WTC11 (cell line): Measurements from ENCODE around the gene SORCS1. TPM values are rescaled to one million over a fixed set of nuclear protein-coding genes. Genes with fewer than 3 reads are reported as not detected.

ENCODE experiments used
- ATAC-seq: fragments of 200-7000 bp; cut with Tn5 transposase; 2 replicates; pipeline ENCODE4 v1.10.0; 2021; ENCODE audit warnings: mild to moderate bottlenecking, moderate library complexity
- CTCF ChIA-PET: fragments of 300-600 bp; sonication (Branson Sonifier 250); formaldehyde crosslinking; loops from one replicate; lab custom pipeline; 2021; ENCODE audit warnings: antibody characterized with exemption; lab: Charles Lee
- POLR2A ChIA-PET: fragments of 350-600 bp; sonication (Branson Sonifier 250); formaldehyde crosslinking; loops from one replicate; lab custom pipeline; 2021; ENCODE audit warnings: antibody characterized with exemption; lab: Charles Lee
- DNase-seq: peaks from one replicate; pipeline ENCODE4 v3.0.0; 2021; ENCODE audit warnings: low spot score
- H3K27ac Mint-ChIP-seq: 2 replicates; pipeline ENCODE4 v1.8.0; 2021; ENCODE audit warnings: mixed read lengths
- H3K27me3 Mint-ChIP-seq: 2 replicates; pipeline ENCODE4 v1.8.0; 2021; ENCODE audit warnings: low read depth, mild to moderate bottlenecking, moderate library complexity, mixed read lengths
- H3K36me3 Mint-ChIP-seq: 2 replicates; pipeline ENCODE4 v1.8.0; 2021; ENCODE audit warnings: mixed read lengths
- H3K4me1 Mint-ChIP-seq: 2 replicates; pipeline ENCODE4 v1.8.0; 2022; ENCODE audit warnings: mixed read lengths
- H3K4me3 Mint-ChIP-seq: 2 replicates; pipeline ENCODE4 v1.8.0; 2021; ENCODE audit warnings: mild to moderate bottlenecking, moderate library complexity, mixed read lengths
- H3K9me3 Mint-ChIP-seq: 2 replicates; pipeline ENCODE4 v1.8.0; 2021; ENCODE audit warnings: mixed read lengths
- AR ChIP-seq: fragments of 250-450 bp; sonication (Bioruptor Pico); IDR thresholded peaks from 2 replicates; pipeline ENCODE4 v1.9.0; 2021; ENCODE audit warnings: mild to moderate bottlenecking
- ATF3 ChIP-seq: sonication (generic); formaldehyde crosslinking; conservative IDR thresholded peaks from 2 replicates; pipeline ENCODE4 v1.8.1; 2022; ENCODE audit warnings: mild to moderate bottlenecking, missing genetic modification reagents
- JUN ChIP-seq: sonication (generic); formaldehyde crosslinking; IDR thresholded peaks from 2 replicates; pipeline ENCODE4 v1.8.0; 2023; ENCODE audit warnings: mild to moderate bottlenecking, missing genetic modification reagents
- RELA ChIP-seq: sonication (generic); formaldehyde crosslinking; IDR thresholded peaks from 2 replicates; pipeline ENCODE4 v1.8.1; 2022; ENCODE audit warnings: missing genetic modification reagents, mild to moderate bottlenecking, borderline replicate concordance
- USF1 ChIP-seq: sonication (generic); formaldehyde crosslinking; IDR thresholded peaks from 2 replicates; pipeline ENCODE4 v1.8.0; 2022; ENCODE audit warnings: mild to moderate bottlenecking, missing genetic modification reagents
- USF2 ChIP-seq: sonication (generic); formaldehyde crosslinking; IDR thresholded peaks from 2 replicates; pipeline ENCODE4 v1.8.1; 2023; ENCODE audit warnings: mild to moderate bottlenecking, missing genetic modification reagents, moderate library complexity
- ZNF281 ChIP-seq: sonication (generic); formaldehyde crosslinking; IDR thresholded peaks from 2 replicates; pipeline ENCODE4 v1.8.0; 2023; ENCODE audit warnings: mild to moderate bottlenecking, missing genetic modification reagents
- ZNF512 ChIP-seq: sonication (generic); formaldehyde crosslinking; IDR thresholded peaks from 2 replicates; pipeline ENCODE4 v1.8.1; 2022; ENCODE audit warnings: missing genetic modification reagents, borderline replicate concordance
- total RNA-seq: library from RNA; stranded (reverse); gene quantifications from 3 replicates; pipeline ENCODE4 v1.2.3, GENCODE V29; 2021

The SORCS1 gene
- total RNA-seq, 1 experiment from 2014 or later, result 3.3 TPM

GRCh38 chr10:106535304-106535953 is 629.1 kb downstream of the SORCS1 start (continued):
- TF ChIP-seq USF2 (CRISPR knock-in tag), result no peak
- TF ChIP-seq RELA (CRISPR knock-in tag), result no peak
- TF ChIP-seq USF1 (CRISPR knock-in tag), result no peak

GRCh38 chr10:106534441-106534840 is 630.1 kb downstream of the SORCS1 start:
- peaks cover 97% of the 10 kb centered on the region for H3K27me3 Mint-ChIP-seq
- no peak for DNase-seq

More at GRCh38 chr10:106534441-106534840, 630.1 kb downstream of the SORCS1 start:
- CTCF ChIA-PET, result no interaction called here
- TF ChIP-seq ATF3 (CRISPR knock-in tag), result no peak
- no peak for TF ChIP-seq AR (CRISPR knock-in tag)
- no peak for TF ChIP-seq JUN (CRISPR knock-in tag)
- no peak for TF ChIP-seq ZNF512
- no peak for TF ChIP-seq ZNF281 (CRISPR knock-in tag)
- TF ChIP-seq, all 79 proteins: peak for 0
- H3K27ac Mint-ChIP-seq, result no peak overlapping the region
- no peaks in the 10 kb centered on the region for H3K36me3 Mint-ChIP-seq
- peaks cover 3% of the 10 kb centered on the region; the same call in 1 of the 2 replicates for H3K4me1 Mint-ChIP-seq
- H3K4me3 Mint-ChIP-seq, result no peak overlapping the region
- ATAC-seq, result no peak
- H3K9me3 Mint-ChIP-seq, result peaks cover 4% of the 10 kb centered on the region; the same call in 1 of the 2 replicates
- POLR2A ChIA-PET, result no interaction called here
